Daoy (cell line): ENCODE measurements around the gene SPOCK3. TPM values are rescaled to one million over a fixed set of nuclear protein-coding genes. Genes with fewer than 3 reads are reported as not detected.
"Not testable (repeated sequence)": the region's sequence is repeated elsewhere in the genome, so short reads cannot be mapped to it uniquely, and the experiment has no call there.

ENCODE experiments used
- DNase-seq: peaks from one replicate; pipeline ENCODE4 v3.0.0-alpha.2; 2015; ENCODE audit warnings: low read depth
- total RNA-seq: library from RNA; depleted of rRNA; stranded (reverse); fragments of >200 nt; shearing (Covaris generic); gene quantifications from 2 replicates; pipeline ENCODE4 v1.2.3, GENCODE V29; 2014

The SPOCK3 gene
- total RNA-seq, 1 experiment from 2014 or later: not detected

DNA sequence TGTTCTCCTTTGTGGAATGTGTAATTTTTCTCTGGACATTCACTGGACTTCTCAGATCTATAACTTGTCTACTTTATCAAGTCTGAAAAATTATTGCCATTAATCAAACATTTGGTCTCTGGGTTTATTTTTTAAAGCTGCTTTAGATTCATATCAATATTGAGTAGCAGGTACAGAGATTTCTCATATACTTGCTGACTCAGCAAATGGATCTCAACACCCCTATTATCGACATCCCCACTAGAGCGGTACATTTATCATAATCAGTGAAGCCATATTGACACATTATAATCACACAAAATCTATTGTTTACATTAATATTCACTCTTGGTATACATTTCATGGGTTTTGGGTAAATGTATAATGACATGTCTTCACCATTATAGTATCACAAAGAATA lies 268.7 kb downstream of the SPOCK3 start:
- no peak for DNase-seq

DNA sequence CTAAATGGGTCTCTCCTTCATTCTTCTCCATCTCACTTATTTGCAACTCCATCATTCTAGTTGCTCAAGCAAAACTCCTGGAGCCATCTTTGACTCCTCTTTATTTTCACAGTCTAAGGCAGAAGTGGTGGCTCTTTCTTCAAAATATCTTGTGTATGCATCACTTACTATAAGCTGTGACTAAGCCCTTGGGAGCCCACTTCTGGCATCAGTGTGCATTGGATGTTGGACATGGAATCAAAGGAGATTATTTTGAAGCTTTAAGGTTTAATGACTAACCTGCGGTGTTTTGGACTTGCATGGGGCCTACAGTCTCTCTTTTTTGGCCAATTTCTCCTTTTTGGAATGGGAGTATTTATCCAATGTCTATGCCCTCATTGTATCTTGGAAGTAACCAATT lies 276.8 kb downstream of the SPOCK3 start:
- no peak for DNase-seq

DNA sequence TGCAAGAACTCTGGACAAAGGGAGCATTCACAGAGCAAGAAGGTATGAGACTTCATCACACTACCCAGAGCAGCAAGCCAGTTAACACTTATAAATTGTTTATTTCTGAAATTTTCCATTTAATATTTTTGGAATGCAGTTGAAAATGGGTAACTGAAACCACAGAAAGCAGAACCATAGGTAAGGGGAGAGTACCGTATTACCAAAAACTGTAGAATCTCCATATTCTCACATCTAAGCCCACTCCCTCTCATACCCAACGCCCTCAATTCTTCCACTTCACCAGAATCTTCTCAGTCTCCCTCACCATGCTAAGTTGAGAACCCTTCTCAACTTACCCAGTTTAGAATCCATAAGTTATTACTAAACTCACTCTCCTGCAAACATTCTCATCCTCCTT lies 277.8 kb downstream of the SPOCK3 start:
- no peak for DNase-seq

DNA sequence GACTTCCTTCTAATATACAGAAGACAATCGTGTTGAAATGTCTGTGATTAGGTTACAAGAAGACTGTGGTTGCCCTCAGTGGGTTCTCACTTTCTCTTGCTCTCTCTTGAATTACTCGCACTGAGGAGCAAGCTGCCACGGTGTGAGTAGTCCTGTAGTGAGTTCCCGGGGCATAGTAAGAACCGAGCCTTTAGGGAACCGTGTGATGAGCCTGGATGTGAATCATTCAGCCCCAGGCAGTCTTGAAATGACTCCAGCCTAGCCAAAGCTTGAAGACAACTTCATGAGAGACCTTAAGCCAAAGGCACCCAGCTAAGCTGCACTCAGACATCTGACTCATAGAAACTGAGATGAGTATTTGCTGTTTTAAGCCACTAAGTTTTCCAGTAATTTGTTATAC lies 292.7 kb downstream of the SPOCK3 start:
- peak; percentile 61 for DNase-seq

DNA sequence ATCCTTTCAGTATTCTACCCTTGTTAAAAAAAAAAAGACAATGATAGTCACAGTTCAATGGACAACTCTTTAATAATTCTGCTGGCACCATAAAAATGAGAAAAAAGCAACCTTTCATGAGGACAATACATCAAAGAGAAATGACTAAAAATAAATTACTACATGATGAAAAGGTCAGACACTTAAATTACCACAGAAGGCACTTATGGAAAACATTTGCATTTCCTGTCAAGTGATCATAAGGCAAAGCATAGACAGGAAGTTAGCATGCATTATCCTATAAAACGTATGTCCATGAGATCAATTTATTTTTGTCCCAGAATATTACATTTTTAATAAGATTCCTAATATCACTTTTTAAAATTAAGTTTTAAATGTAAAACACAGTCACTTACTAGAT lies 303.8 kb downstream of the SPOCK3 start:
- DNase-seq: no peak

DNA sequence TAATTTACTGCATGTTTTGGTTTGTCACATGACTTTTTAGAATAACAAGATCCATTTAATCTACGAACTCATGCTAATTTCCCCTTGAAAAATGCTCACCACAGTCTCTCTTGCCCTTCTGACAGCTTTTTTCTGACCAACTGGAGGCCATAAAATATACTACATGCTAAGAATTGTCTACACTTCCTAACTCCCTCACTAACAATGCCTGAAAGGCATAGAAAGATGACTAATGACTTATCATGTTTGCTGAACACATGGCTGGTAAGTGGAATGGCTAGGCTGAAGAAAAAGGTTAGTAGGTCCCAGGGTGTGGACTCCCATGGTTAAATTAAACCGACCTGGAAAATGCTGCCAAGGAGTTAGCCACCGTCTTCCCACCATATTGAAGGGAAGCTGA lies 309.9 kb downstream of the SPOCK3 start:
- DNase-seq: peak; percentile 2

DNA sequence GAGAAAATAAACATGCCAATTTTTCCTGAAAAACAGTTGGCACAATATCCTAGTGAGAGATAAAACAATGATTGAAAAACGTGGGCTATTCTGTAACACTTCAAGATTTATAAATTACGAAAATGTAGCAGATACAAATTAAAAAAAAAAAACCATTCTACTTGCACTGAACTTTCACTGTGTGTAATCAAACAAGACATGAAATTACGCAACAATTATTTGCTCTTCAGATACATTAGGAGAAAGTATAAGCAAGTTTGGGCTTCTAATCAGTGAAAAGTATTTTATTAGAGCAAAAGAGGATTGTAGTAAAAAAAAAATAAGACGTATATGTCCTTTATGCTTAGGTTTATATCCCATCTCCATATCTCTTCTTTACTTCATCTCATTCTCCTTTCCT lies 320.4 kb downstream of the SPOCK3 start:
- no peak for DNase-seq

DNA sequence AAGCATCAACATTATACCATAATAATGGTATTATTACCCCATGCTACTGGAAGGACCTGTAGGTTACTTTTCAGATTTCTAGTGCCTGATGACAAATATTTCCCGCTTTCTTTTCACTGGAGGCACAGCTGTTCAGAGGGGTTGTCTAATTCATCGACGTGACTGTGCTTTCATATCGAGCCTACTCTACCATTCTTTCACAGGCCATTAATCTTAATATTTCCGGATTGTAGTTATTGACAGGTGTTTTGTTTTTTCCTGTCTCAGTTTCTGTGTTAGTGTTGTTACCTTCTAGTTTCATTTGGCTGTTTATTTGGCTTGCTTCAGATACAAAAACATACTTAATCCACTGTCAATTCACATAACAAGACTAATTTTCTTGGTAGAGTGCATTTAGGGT lies 330.9 kb downstream of the SPOCK3 start:
- DNase-seq: no peak

DNA sequence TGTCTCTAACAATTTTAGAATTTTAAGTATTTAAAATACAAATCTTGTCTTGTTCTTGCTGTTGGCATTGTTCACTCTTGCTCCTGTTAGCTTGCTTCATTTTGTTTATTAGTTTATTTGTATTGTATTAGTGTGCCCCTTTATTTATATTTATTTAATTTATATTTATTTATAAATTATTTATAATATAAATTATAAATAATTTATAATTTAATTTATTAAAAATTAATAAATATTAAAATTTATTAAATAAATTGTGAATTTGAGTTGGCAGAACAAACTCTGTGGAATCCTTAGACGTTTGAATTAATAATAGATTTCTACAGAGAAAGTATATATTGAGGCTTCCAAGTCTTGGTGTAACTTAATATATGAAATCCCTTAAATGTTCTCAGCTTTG lies 331.4 kb downstream of the SPOCK3 start:
- no peak for DNase-seq

DNA sequence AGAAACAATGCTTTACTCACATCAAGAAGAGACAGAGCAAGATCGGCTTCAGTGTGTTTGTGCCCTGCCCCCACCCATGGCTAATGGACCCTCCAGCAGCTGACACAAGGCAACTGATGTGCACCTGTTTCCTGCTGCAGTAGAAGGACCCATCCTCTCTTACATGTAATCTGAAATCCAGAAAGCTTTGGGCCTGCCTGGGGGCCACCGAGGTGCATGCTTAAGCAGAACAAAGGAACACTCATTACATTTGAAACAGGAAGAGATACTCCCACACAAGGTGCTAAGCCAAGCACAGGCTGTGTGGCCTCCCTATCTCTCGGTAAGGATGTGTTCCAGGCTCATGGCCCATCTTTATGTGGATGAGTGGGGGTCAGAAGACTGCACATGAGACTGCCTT lies 338.0 kb downstream of the SPOCK3 start:
- peak; percentile 0 for DNase-seq

DNA sequence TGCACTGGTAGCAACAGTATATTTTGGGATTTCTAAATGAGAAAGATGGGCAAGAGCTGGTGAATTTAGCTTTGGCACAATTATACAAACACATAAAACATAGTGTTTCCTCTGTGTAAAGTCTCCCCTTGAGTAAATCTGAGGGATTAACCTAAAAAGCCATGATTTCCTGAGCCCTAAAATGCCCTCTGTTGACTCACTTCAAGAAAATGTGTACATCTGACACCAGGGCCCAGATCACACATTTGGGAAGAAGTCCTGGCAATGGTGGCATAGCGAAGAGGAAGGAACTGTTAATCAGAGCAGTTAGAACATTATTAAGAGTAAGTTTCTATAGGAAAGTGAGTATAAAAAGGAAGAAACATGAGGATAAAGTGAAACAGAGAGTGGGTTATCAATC lies 338.5 kb downstream of the SPOCK3 start:
- no peak for DNase-seq

DNA sequence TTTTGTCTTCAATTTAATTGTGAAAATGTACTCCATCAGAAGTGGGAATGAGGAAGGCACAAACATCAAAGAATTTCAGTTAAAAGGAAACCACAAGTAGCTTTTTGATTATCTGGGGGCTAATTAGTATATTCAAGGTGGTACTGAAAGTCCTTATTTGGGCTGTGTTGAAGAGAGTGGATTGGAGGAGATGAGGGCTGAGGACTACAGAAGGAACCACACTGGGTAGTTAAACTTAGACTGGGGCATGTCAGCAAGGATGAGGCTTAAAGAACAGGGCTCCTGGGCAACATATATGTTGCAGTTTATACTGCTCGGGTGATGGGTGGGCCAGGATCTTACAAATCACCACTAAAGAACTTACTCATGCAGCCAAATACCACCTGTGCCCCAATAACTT lies 346.8 kb downstream of the SPOCK3 start:
- DNase-seq: no peak

DNA sequence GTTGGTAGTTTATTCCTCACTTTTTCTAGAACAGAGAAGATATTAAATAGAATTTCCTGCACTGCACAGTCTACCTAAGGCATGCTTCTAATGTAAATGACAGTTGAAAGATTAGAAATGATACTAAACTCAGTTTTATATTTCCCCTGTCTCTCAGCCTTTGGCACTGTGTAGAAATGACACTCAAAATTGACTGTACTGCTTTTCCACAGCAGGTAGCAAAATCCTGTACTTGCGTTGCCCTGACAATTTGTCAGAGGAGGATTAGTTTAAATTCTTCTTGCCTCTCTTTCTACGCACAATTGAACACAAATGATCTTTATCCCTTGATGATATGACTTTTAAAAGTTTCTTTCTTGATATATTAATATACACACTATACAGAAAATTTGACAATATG lies 347.6 kb downstream of the SPOCK3 start:
- no peak for DNase-seq

DNA sequence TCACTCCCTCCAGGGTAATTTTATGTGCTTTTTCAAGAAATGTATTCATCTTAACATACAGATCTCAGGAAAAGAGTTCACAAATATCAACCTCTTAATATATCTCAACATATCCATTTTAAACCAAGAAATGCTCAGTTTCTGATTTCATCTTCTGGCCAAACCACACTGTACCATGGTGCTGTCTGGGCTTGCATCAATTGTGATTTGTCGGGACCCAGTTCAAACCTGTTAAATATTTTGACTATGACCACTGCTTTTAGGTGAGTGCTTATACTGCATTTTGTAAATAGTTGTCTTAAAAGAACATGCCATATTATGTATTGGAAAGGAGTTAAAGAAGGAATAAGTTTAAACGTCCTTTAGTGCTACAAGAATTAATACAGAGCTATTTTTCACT lies 352.1 kb downstream of the SPOCK3 start:
- no peak for DNase-seq

DNA sequence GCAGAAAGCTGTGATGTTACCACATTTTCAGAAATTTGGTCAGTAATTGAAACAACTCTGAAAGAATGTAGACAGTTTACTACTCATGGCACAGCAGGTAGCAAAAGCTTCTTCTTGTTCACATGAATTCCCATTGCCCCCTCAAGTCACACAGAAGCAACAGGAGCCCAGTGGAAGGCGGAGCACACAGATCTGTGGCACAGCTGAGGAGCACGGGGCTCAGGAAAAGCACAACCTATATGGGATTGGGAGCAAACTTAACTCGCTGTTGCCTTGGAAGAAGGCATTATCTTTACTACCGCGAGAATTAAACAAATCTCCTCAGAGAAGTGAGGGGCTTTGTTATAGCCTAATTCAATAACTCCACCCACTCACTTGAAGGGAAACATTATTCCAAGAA lies 358.5 kb downstream of the SPOCK3 start:
- no peak for DNase-seq

DNA sequence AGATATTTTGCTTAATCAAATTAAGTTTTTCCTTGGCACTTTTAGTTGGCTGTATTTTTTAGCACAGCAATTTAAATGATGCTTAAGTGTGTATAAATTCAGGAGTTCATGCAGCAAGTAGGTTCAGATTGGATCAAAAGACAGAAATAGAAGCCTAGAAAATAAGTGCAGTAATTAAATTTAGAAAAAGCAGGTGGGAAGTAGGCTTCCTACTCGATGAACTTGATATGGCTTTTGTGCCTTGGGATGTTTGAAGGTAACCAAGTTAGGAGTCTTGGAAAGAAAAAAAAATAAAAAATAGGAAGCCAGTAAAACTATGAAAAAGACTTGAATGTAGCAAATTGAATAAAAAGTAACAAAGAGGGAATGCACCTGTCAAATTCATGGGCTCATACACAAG lies 372.3 kb downstream of the SPOCK3 start:
- DNase-seq: no peak

DNA sequence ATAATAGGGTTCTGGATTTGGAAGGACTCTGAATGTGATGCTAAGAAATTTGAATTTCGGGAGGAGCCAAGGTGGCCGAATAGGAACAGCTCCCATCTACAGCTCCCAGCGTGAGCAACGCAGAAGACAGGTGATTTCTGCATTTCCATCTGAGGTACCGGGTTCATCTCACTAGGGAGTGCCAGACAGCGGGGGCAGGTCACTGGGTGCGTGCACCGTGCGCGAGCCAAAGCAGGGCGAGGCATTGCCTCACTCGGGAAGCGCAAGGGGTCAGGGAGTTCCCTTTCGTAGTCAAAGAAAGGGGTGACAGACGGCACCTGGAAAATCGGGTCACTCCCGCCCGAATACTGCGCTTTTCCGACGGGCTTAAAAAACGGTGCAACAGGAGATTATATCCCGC lies 383.9 kb downstream of the SPOCK3 start:
- DNase-seq: not testable (repeated sequence)

DNA sequence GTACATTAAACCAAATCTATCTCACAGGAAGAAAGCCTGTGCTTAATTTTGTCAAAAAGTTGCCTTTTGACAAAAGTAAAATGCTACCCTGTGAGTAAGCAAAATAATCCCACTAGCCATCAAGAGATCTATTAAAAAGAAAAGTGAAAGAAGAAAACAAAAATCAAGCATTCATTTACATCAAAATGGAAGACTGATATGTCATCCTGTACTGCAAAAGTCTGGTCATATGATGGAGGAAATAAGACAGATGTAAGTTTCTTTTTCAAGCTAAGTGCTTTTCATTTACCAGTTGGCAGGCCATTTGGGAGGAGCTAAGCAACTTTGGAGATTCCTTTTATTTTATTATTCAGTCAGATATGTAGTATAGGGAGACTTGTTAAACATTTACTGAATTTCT lies 387.4 kb downstream of the SPOCK3 start:
- no peak for DNase-seq

DNA sequence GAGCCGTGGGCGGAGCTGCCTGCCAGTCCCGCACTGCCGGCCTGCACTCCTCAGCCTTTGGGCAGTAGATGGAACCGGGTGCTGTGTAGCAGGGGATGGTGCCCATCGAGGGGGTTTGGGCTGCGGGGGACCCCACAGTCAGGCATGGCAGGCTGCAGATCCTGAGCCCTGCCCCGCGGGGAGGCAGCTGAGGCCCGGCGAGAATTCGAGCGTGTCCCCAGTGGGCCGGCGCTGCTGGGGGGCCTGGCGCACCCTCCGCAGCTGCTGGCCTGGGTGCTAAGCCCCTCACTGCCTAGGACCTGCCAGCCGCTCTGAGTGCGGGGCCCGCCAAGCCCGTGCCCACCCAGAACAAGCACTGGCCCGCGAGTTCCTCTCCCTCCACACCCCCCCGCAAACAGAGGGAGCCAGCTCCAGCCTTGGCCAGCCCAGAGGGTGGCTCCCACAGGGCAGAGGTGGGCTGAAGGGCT lies 391.5 kb downstream of the SPOCK3 start:
- DNase-seq: no peak

DNA sequence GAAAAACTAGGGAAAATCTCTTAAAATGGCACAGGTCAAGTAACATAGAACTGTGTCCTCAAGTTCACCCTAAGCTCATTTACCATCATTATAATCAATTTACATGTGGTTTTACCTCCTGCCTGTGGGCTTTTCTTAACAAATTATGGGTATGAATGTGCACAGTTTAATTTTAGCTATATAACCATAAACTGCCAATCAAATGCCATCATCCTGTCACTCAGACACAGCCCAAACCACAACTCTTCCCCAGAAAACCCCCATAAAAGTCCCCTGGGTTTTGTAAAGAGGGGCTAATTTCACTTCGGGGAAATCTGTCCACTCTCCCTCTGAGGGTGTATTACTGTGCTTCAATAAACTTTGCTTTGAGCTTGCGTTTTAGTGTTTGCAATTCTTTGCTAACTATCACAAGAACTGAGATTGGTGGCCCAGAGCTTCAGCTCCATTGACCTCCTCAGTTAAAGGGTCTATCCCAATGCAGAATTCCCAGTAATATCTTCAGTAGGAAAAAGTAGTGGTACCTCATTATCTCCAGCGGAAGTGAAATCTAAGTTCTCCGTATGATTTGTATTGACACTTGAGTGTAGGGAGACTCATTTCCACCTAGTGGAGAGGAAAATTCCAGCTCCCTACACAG lies 394.6 kb downstream of the SPOCK3 start:
- no peak for DNase-seq

DNA sequence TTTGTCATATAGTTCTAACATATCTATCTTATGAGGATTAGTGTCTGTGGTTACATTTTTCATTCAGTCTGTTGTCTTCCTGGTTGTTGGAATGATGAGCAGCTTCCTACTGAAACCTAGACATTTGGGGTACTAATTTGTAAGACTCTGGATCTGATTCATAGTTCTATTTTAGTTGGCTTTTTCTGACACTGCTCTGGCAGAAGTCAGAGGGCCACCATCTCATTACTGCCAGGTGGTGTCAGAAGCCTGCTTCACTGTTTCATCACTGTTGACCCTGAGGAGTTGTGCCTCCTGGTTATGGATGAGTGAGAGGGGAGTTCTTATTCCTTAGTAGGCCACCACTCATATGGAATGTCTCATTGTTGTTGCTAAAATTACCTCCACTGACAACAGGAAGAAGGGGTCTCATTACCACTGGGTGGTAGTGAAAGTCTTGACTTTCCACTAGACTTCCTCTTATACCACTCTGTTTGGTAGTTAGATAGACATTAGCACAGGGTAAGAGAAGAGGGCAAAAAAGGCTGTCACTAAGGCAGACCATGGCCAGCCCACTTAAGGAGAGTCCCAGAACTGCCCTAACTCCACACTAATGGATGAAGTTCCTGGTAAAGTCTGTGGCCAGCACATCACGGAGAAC lies 395.2 kb downstream of the SPOCK3 start:
- DNase-seq: no peak

DNA sequence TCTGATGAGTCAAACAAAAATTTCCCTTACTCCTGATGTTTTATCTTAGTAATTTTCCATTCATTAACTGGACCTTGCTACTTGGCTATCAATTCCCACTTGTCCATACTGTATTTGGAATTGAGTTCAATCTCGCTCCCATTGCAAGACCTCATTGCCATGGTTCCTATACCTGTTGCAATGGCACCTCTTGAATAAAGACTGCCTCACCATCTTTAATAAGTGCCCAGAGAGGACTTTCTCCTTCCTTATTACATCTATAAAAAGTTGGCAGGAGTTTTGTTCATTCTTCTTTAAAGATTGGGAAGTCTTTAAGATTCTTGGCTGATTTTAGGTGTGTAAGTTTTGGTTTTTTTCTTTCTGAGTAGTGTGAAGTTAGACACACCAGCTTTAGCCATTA lies 397.4 kb downstream of the SPOCK3 start:
- no peak for DNase-seq

DNA sequence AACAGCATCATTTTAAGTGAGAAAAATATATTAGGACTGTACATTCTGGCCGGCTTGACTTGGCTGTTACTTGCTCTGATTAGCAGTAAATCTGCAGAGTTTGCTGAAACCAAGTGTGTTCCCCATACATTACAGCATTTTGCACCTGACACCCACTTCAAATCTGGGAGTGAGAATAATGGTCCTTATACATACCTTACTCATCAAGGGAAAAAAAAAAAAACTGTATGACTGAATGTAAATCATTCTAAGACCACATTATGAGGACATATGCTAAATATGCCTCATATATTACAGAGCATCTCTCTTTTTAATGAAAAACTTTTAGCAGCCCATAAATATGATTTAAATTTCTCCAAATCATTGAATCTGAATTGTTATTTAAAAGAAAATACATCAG lies 406.7 kb downstream of the SPOCK3 start:
- no peak for DNase-seq

DNA sequence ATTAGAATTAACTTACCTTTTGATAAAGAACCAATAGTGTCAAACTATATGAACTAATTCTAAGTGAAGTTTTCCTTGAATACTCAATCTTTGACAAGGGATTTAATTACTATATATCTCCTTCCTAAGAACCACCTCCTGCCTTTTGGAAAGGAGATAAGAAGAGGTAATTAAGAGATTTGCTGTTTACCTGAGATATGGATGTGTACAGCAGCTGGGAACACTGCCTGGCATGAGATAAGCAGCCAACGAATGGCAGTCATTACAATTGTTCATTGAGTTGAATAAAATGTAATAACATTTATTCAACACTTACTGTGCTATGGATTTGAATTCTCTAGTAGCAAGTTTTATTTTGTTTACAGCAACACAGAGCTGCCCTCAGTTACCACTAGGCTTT lies 407.1 kb downstream of the SPOCK3 start:
- no peak for DNase-seq
